ENCODE results near the gene PDF. TPM values are rescaled to one million over a fixed set of nuclear protein-coding genes. Genes with fewer than 3 reads are reported as not detected.
A peak's percentile ranks its signal among the peaks of the same experiment; 100 is the strongest.

PDF gene
- total and polyA plus RNA-seq, 4 donors, result 3.6 to 6.0 (median 4.9) TPM

DNA sequence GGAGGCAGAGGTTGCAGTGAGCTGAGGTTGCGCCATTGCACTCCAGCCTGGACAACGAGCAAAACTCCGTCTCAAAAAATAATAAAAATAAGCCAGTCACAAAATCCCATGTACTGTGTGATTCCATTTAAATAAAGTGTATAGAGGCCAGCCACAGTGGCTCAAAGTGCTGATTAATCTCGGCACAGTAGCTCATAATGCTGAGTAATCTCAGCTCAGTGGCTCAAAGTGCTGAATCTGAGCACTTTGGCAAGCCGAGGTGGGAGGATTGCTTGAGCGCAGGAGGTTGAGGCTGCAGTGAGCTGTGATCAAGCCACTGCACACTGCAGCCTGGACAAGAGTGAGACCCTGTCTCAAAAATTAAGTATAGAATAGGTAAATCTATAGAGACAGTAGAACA lies 16.3 kb upstream of the PDF start:
- no peak overlapping the region for H3K4me3 ChIP-seq (ENCODE audit: low read length in 2 of 2)
- no peaks in the 10 kb centered on the region for H3K4me1 ChIP-seq (ENCODE audit: control insufficient read depth in 1 of 2, insufficient read depth in 2 of 2, low read length in 2 of 2)
- intact Hi-C loops (cut with DNase I), result no loop called here
- peaks cover 2 to 5% of the 10 kb centered on the region in 2 donors for H3K36me3 ChIP-seq (ENCODE audit: control insufficient read depth in 1 of 2, insufficient read depth in 2 of 2, low read length in 1 of 2)
- DNase-seq (no peak), ATAC-seq (ENCODE audit: low FRiP score) (no peak)
- H3K27ac ChIP-seq (ENCODE audit: low read depth in 1 of 2, low read length in 2 of 2), result no peak overlapping the region
- H3K27me3 ChIP-seq (ENCODE audit: control insufficient read depth in 1 of 2, insufficient read depth in 2 of 2, low read length in 1 of 2), result no peaks in the 10 kb centered on the region
- H3K9me3 ChIP-seq (ENCODE audit: control insufficient read depth, low read length), result no peaks in the 10 kb centered on the region
- 87% methylated on average over 6 of the region's 6 CpGs for WGBS, 2 donors

DNA sequence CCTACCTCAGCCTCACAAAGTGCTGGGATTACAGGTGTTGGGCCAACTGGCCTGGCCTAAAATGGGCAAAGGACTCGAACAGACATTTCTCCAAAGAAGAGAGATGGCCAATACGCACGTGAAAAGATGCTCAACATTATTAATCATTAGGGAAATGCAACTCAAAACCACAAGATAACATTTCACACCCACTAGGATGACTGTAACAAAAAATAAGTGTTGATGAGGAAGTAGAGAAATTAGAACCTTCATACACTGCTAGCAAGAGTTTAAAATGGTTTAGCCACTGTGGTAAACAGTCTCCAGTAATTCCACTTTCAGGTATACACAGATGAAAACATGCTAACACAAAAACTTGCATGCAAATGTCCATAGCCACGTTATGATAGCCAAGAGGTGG lies 15.5 kb upstream of the PDF start:
- WGBS, 2 donors, result 83 to 85% methylated on average over 4 of the region's 4 CpGs
- H3K36me3 ChIP-seq (ENCODE audit: control insufficient read depth in 1 of 2, insufficient read depth in 2 of 2, low read length in 1 of 2), result peaks cover 2 to 5% of the 10 kb centered on the region in 2 donors
- ATAC-seq (ENCODE audit: low FRiP score), result no peak
- intact Hi-C loops (cut with DNase I), result no loop called here
- H3K27me3 ChIP-seq (ENCODE audit: control insufficient read depth in 1 of 2, insufficient read depth in 2 of 2, low read length in 1 of 2), result no peaks in the 10 kb centered on the region
- H3K4me1 ChIP-seq (ENCODE audit: control insufficient read depth in 1 of 2, insufficient read depth in 2 of 2, low read length in 2 of 2), result no peaks in the 10 kb centered on the region
- no peaks in the 10 kb centered on the region for H3K9me3 ChIP-seq (ENCODE audit: control insufficient read depth, low read length)
- DNase-seq, result no peak
- no peak overlapping the region for H3K27ac ChIP-seq (ENCODE audit: low read depth in 1 of 2, low read length in 2 of 2)
- no peak overlapping the region for H3K4me3 ChIP-seq (ENCODE audit: low read length in 2 of 2)

DNA sequence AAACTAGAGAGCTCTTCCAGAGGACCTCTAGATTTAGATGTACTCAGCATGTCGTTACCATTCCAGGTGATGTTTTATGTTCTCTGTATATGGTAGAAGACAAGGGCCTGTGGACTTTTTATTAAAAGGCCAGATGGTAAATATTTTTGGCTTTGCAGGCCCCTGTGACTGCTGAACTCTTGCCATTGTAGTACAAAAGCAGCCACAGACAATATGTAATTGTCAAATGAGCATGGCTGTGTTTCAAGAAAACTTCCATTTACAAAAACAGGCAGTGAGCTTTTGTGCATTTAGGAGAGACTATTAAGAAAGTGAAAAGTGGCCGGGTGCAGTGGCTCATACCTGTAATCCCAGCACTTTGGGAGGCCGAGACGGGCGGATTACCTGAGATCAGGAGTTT lies 13.8 kb upstream of the PDF start:
- WGBS, 2 donors, result 96 to 97% methylated on average over 5 of the region's 5 CpGs
- Histone ChIP-seq H3K27ac (ENCODE audit: low read depth in 1 of 2, low read length in 2 of 2) (no peak overlapping the region), H3K36me3 (ENCODE audit: control insufficient read depth in 1 of 2, insufficient read depth in 2 of 2, low read length in 1 of 2) (peaks cover 0 to 5% of the 10 kb centered on the region in 2 donors), H3K4me3 (ENCODE audit: low read length in 2 of 2) (no peak overlapping the region), H3K27me3 (ENCODE audit: control insufficient read depth in 1 of 2, insufficient read depth in 2 of 2, low read length in 1 of 2) (no peaks in the 10 kb centered on the region), H3K9me3 (ENCODE audit: control insufficient read depth, low read length) (no peaks in the 10 kb centered on the region), H3K4me1 (ENCODE audit: control insufficient read depth in 1 of 2, insufficient read depth in 2 of 2, low read length in 2 of 2) (no peaks in the 10 kb centered on the region)
- no peak for DNase-seq
- intact Hi-C loops (cut with DNase I), result no loop called here
- ATAC-seq (ENCODE audit: low FRiP score), result no peak

DNA sequence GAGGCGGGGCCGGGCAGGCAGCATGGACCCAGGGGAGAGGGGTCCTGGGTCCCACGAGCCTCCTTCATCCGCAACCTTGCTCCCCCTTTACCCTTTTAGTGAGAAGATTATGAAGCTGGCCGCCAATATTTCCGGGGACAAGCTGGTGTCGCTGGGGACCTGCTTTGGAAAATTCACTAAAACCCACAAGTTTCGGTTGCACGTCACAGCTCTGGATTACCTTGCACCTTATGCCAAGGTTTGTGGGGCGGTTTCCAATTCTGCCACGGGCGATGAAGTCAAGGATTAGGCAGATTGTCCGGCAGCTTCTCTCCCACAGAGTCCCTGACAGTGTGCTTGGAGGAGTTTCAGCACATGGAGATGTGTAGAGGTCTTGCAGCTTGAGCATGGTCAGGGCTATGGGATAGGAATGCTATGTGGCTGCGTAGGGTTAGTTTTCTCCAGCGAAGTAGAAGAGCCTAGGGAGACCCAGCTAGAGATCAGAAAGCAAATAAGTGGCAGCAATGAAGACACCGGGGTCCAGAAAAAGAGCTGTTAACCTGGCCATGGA lies 9.8 kb upstream of the PDF start:
- H3K27me3 ChIP-seq (ENCODE audit: control insufficient read depth in 1 of 2, insufficient read depth in 2 of 2, low read length in 1 of 2), result no peaks in the 10 kb centered on the region
- no peaks in the 10 kb centered on the region for H3K4me1 ChIP-seq (ENCODE audit: control insufficient read depth in 1 of 2, insufficient read depth in 2 of 2, low read length in 2 of 2)
- H3K36me3 ChIP-seq (ENCODE audit: control insufficient read depth in 1 of 2, insufficient read depth in 2 of 2, low read length in 1 of 2), result peaks cover 0 to 5% of the 10 kb centered on the region in 2 donors
- DNase-seq (peak in 1 of 2 donors; percentile 36), ATAC-seq (ENCODE audit: low FRiP score) (peak; percentile 30)
- H3K9me3 ChIP-seq (ENCODE audit: control insufficient read depth, low read length), result no peaks in the 10 kb centered on the region
- H3K4me3 ChIP-seq (ENCODE audit: low read length in 2 of 2), result peak overlapping the region; percentile 35 to 69
- intact Hi-C loops (cut with DNase I), result no loop called here
- WGBS, 2 donors, result 7 to 9% methylated on average over 16 of the region's 16 CpGs
- H3K27ac ChIP-seq (ENCODE audit: low read depth in 1 of 2, low read length in 2 of 2), result peak overlapping the region in 1 of 2 donors; percentile 72

DNA sequence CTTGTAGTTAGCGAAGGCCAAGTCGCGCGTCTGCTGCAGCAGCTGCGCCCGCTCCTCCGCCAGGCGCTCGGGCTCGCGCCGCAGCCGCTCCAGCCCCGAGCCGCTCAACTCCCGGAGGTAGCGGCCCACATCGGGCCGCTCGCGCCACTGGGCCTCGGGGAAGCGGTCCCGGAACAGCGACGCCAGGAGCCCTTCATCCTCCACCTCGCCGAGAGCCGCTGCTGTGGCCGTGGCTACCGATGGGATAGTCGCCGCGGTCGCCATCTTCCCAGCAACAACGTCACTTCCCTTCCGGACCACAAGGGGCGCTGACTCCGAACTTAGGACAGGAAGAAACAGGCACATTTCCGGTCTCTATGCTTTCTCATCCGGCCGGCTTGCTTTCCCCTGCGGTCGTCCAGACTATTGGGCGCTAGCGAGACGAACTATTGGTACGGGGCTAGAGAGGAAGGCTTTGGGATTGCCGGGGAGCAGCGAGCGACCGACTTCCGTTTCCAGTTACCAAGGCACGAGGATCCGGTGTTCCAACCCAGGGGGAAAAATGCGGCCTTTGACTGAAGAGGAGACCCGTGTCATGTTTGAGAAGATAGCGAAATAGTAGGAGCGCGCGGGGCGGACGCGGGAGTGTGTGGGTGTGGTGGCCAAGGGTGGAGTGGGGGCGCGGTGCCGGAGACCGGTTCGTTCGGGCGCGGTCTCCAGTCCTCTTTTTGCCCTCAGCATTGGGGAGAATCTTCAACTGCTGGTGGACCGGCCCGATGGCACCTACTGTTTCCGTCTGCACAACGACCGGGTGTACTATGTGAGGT lies 9.1 kb upstream of the PDF start, which contains the start of the genes COG8 and NIP7:
Gene COG8, minus strand, starts transcription at position 276 of the 806 bp plus-strand sequence. Its CDS starts 12 bp downstream, at position 264.
Gene NIP7, plus strand, starts transcription at position 484 of the 806 bp plus-strand sequence. Its CDS starts 58 bp downstream, at position 542.
- ATAC-seq (ENCODE audit: low FRiP score), result peak; percentile 99
- peaks cover 4 to 5% of the 10 kb centered on the region in 2 donors for H3K36me3 ChIP-seq (ENCODE audit: control insufficient read depth in 1 of 2, insufficient read depth in 2 of 2, low read length in 1 of 2)
- intact Hi-C loops (cut with DNase I), result no loop called here

DNA sequence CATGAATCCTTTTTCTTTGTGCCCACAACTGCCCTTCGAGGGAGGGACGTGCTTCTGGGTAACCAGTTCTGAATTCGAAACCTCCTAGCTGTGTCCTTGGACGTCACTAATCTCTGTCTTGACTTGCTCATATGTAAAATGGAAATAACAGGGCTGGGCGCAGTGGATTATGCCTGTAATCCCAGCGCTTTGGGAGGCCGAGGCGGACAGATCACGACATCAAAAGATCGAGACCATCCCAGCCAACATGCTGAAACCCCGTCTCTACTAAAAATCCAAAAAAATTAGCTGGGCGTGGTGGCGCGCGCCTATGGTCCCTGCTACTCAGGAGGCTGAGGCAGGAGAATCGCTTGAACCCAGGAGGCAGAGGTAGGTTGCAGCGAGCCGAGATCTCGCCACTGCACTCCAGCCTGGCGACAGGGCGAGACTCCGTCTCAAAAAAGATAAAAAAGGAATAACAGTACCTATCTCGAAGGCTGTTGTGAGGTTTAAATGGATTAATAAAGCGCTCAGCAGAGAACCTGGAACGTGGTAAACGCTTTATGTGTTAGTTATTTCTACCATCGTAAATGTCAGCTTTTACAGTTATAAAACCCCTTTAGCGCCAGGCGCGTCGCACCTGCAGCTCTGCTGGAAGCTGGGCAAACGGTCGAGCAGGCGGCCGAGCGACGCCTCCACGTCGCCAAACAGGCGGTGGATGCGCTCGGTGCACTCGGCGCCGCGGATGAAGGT lies 8.3 kb upstream of the PDF start:
- intact Hi-C loops (cut with DNase I), result no loop called here
- peak overlapping the region; percentile 51 to 65 for H3K4me3 ChIP-seq (ENCODE audit: low read length in 2 of 2)
- ATAC-seq (ENCODE audit: low FRiP score) (no peak), DNase-seq (peak; percentile 40 to 60)
- no peaks in the 10 kb centered on the region for H3K9me3 ChIP-seq (ENCODE audit: control insufficient read depth, low read length)
- no peaks in the 10 kb centered on the region for H3K4me1 ChIP-seq (ENCODE audit: control insufficient read depth in 1 of 2, insufficient read depth in 2 of 2, low read length in 2 of 2)
- H3K36me3 ChIP-seq (ENCODE audit: control insufficient read depth in 1 of 2, insufficient read depth in 2 of 2, low read length in 1 of 2), result peaks cover 3 to 10% of the 10 kb centered on the region in 2 donors
- H3K27me3 ChIP-seq (ENCODE audit: control insufficient read depth in 1 of 2, insufficient read depth in 2 of 2, low read length in 1 of 2), result no peaks in the 10 kb centered on the region
- WGBS, 2 donors, result 20% methylated on average over 46 of the region's 46 CpGs
- peak overlapping the region; percentile 20 to 30 for H3K27ac ChIP-seq (ENCODE audit: low read depth in 1 of 2, low read length in 2 of 2)

More for the DNA sequence above, 9.1 kb upstream of the PDF start, which contains the start of the genes COG8 and NIP7:
- 0% methylated on average over 77 of the region's 77 CpGs for WGBS, 2 donors
- Histone ChIP-seq H3K27ac (ENCODE audit: low read depth in 1 of 2, low read length in 2 of 2) (peak within 1 kb of the TSS; percentile 20 to 72), H3K4me1 (ENCODE audit: control insufficient read depth in 1 of 2, insufficient read depth in 2 of 2, low read length in 2 of 2) (no peaks in the 10 kb centered on the region), H3K27me3 (ENCODE audit: control insufficient read depth in 1 of 2, insufficient read depth in 2 of 2, low read length in 1 of 2) (no peaks in the 10 kb centered on the region), H3K9me3 (ENCODE audit: control insufficient read depth, low read length) (no peaks in the 10 kb centered on the region), H3K4me3 (ENCODE audit: low read length in 2 of 2) (peak within 1 kb of the TSS; percentile 51 to 69)
- peak; percentile 96 to 97 for DNase-seq

DNA sequence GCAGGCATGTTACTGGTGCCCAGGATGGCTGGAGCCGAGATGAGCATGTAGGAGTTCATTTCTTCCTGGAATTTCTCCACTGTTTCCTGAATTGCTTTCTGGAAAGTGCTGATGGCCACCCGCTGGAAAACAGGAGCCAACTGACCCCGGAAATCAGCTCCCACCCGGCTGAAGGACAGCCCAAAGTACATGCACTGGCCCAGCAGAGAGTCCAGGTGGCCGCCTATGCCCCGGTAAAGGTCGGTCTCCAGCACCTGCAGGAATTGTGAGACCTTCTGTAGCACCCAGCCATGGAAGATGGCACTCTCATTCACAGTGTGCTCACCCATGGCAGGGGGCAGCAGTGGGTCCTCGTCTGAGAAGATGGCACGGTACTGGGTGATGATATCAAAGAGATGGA lies 4.3 kb upstream of the PDF start:
- Histone ChIP-seq H3K4me1 (ENCODE audit: control insufficient read depth in 1 of 2, insufficient read depth in 2 of 2, low read length in 2 of 2) (no peaks in the 10 kb centered on the region), H3K9me3 (ENCODE audit: control insufficient read depth, low read length) (no peaks in the 10 kb centered on the region), H3K4me3 (ENCODE audit: low read length in 2 of 2) (no peak overlapping the region), H3K27ac (ENCODE audit: low read depth in 1 of 2, low read length in 2 of 2) (no peak overlapping the region), H3K36me3 (ENCODE audit: control insufficient read depth in 1 of 2, insufficient read depth in 2 of 2, low read length in 1 of 2) (peaks cover 2 to 11% of the 10 kb centered on the region in 2 donors), H3K27me3 (ENCODE audit: control insufficient read depth in 1 of 2, insufficient read depth in 2 of 2, low read length in 1 of 2) (no peaks in the 10 kb centered on the region)
- peak in 1 of 2 donors; percentile 19 for DNase-seq
- WGBS, 2 donors, result 91 to 92% methylated on average over 9 of the region's 9 CpGs
- no peak for ATAC-seq (ENCODE audit: low FRiP score)
- intact Hi-C loops (cut with DNase I), result no loop called here

- peak; percentile 41 for ATAC-seq (ENCODE audit: low FRiP score)
- peak; percentile 51 to 82 for DNase-seq
- Histone ChIP-seq H3K4me1 (ENCODE audit: control insufficient read depth in 1 of 2, insufficient read depth in 2 of 2, low read length in 2 of 2) (no peaks in the 10 kb centered on the region), H3K27me3 (ENCODE audit: control insufficient read depth in 1 of 2, insufficient read depth in 2 of 2, low read length in 1 of 2) (no peaks in the 10 kb centered on the region), H3K4me3 (ENCODE audit: low read length in 2 of 2) (peak overlapping the region; percentile 65 to 67), H3K27ac (ENCODE audit: low read depth in 1 of 2, low read length in 2 of 2) (no peak overlapping the region), H3K9me3 (ENCODE audit: control insufficient read depth, low read length) (no peaks in the 10 kb centered on the region), H3K36me3 (ENCODE audit: control insufficient read depth in 1 of 2, insufficient read depth in 2 of 2, low read length in 1 of 2) (peaks cover 2 to 10% of the 10 kb centered on the region in 2 donors)
- intact Hi-C loops (cut with DNase I), result no loop called here
- 6 to 8% methylated on average over 76 to 77 of the region's 77 CpGs for WGBS, 2 donors
Observed at GRCh38 chr16:69329369-69330285, 761 bp downstream of the PDF start.
